ENCODE data around the gene SMC1B.
"Not testable (repeated sequence)": the region's sequence is repeated elsewhere in the genome, so short reads cannot be mapped to it uniquely, and the experiment has no call there.

SMC1B gene

GRCh38 chr22:45418770-45419138 lies 5.4 kb upstream of the SMC1B start:
- no peak for DNase-seq

- DNase-seq, result no peak
Observed at GRCh38 chr22:45418056-45418769, 4.8 kb upstream of the SMC1B start.

- DNase-seq, result no peak
Observed at GRCh38 chr22:45413013-45413367, 409 bp downstream of the SMC1B start.

GRCh38 chr22:45407793-45408192 lies 5.6 kb downstream of the SMC1B start:
- DNase-seq, result no peak

GRCh38 chr22:45402466-45402985 lies 10.9 kb downstream of the SMC1B start:
- no peak for DNase-seq

GRCh38 chr22:45399712-45400445 lies 13.5 kb downstream of the SMC1B start:
- DNase-seq, result no peak

- no peak for DNase-seq
Observed at GRCh38 chr22:45398214-45398613, 15.2 kb downstream of the SMC1B start.

GRCh38 chr22:45397806-45398205 lies 15.6 kb downstream of the SMC1B start:
- DNase-seq, result no peak

- no peak for DNase-seq
Observed at GRCh38 chr22:45389546-45389945, 23.9 kb downstream of the SMC1B start.

GRCh38 chr22:45381348-45381747 lies 32.1 kb downstream of the SMC1B start:
- no peak for DNase-seq

GRCh38 chr22:45376703-45377102 lies 36.7 kb downstream of the SMC1B start:
- DNase-seq, result no peak

GRCh38 chr22:45376009-45376408 lies 37.4 kb downstream of the SMC1B start:
- no peak for DNase-seq

GRCh38 chr22:45373592-45373991 lies 39.8 kb downstream of the SMC1B start:
- not testable (repeated sequence) for DNase-seq

- DNase-seq, result no peak
Observed at GRCh38 chr22:45366713-45367112, 46.7 kb downstream of the SMC1B start.

GRCh38 chr22:45359627-45360026 lies 53.8 kb downstream of the SMC1B start:
- DNase-seq, result no peak

- no peak for DNase-seq
Observed at GRCh38 chr22:45358127-45358526, 55.3 kb downstream of the SMC1B start.

- no peak for DNase-seq
Observed at GRCh38 chr22:45357490-45357889, 55.9 kb downstream of the SMC1B start.

GRCh38 chr22:45353786-45354185 lies 59.6 kb downstream of the SMC1B start:
- no peak for DNase-seq

- DNase-seq, result not testable (repeated sequence)
Observed at GRCh38 chr22:45352757-45353156, 60.6 kb downstream of the SMC1B start.

GRCh38 chr22:45351956-45352355 lies 61.4 kb downstream of the SMC1B start:
- no peak for DNase-seq

- DNase-seq, result no peak
Observed at GRCh38 chr22:45349916-45350315, 63.5 kb downstream of the SMC1B start.

GRCh38 chr22:45344334-45344733 lies 69.1 kb downstream of the SMC1B start:
- DNase-seq, result no peak

GRCh38 chr22:45343143-45343542 lies 70.3 kb downstream of the SMC1B start:
- no peak for DNase-seq

GRCh38 chr22:45341498-45341897 lies 71.9 kb downstream of the SMC1B start:
- DNase-seq, result no peak

All from T-helper 9 cell (primary cell).